Measurements from ENCODE around the gene CTSL. TPM values are rescaled to one million over a fixed set of nuclear protein-coding genes. Genes with fewer than 3 reads are reported as not detected.

Gene CTSL
- total and polyA plus RNA-seq, 2 of the 13 experiments (the other 11 are each of a cell fraction or from before 2014, with no cell fraction given): 78.1 to 113 TPM

DNA sequence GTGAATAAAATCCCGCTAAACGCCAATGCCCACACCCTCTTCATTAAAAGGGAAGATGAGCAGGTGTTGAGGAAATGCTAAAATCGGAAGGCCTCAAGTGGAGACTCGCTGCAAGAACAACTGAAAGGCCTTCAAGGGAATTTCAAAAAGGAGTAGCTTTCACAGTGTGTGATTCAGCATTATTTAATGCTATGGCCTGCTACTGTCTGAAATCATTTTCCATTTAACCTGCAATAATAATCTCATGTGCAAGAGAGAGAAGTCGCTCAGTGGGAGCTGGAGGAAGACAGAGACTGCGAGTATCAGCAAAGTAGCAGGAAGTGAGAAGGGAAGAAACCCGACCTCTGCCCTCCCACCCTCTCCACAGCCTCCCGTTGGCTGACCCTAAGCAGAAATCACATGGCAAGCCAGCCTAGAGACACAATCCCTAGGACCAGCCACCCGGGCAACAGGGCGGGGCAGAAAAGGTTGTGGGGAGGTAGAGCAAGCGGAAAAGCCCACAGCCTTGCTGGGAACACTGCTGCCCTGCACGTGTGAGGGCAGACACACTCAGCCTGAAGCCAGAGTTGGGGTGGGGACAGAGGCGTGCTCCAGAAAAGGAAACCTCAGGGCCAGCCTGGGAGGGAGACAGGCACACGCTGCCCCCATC, 39.9 kb upstream of the CTSL start (continued):
- TF ChIP-seq HOXA3 (CRISPR knock-in tag; IDR thresholded peaks at IDR 0.05) (no peak), ZNF160 (CRISPR knock-in tag; IDR thresholded peaks at IDR 0.05) (no peak)
- TF ChIP-seq, protein P1, sequence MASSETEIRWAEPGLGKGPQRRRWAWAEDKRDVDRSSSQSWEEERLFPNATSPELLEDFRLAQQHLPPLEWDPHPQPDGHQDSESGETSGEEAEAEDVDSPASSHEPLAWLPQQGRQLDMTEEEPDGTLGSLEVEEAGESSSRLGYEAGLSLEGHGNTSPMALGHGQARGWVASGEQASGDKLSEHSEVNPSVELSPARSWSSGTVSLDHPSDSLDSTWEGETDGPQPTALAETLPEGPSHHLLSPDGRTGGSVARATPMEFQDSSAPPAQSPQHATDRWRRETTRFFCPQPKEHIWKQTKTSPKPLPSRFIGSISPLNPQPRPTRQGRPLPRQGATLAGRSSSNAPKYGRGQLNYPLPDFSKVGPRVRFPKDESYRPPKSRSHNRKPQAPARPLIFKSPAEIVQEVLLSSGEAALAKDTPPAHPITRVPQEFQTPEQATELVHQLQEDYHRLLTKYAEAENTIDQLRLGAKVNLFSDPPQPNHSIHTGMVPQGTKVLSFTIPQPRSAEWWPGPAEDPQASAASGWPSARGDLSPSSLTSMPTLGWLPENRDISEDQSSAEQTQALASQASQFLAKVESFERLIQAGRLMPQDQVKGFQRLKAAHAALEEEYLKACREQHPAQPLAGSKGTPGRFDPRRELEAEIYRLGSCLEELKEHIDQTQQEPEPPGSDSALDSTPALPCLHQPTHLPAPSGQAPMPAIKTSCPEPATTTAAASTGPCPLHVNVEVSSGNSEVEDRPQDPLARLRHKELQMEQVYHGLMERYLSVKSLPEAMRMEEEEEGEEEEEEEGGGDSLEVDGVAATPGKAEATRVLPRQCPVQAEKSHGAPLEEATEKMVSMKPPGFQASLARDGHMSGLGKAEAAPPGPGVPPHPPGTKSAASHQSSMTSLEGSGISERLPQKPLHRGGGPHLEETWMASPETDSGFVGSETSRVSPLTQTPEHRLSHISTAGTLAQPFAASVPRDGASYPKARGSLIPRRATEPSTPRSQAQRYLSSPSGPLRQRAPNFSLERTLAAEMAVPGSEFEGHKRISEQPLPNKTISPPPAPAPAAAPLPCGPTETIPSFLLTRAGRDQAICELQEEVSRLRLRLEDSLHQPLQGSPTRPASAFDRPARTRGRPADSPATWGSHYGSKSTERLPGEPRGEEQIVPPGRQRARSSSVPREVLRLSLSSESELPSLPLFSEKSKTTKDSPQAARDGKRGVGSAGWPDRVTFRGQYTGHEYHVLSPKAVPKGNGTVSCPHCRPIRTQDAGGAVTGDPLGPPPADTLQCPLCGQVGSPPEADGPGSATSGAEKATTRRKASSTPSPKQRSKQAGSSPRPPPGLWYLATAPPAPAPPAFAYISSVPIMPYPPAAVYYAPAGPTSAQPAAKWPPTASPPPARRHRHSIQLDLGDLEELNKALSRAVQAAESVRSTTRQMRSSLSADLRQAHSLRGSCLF (CRISPR knock-in tag; IDR thresholded peaks at IDR 0.05; ENCODE audit: borderline replicate concordance): no peak

DNA sequence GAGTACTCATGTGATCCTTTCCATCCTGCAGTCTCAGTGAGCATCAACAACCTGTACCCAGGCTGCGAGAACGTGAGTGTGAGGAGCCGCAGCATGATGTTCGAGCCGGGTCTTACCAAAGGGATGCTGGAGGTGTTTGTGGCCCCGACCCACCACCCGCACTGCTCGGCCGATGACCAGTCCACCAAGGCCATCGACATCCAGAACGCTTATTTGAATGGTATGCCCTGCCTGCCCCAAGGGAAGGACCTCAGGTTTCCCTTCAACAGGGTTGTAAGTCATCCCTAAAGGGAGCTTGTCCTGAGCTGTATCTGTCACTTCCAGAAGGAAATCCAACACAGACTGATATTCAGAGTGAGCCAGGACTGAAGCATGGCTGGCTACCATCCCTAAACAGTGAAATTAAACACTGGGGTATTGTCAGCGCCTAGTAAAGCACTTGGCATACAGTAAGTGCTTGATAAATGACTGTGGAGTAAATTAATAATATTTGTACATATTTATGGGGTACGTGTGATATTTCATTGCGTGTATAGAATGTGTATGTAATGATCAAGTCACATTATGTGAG, 39.3 kb upstream of the CTSL start:
- POLR2A ChIA-PET: no interaction called here
- Histone ChIP-seq H2AFZ (ENCODE audit: low read length) (no peak overlapping the region), H3K9me3 (ENCODE audit: low read length) (no peaks in the 10 kb centered on the region), H3K4me2 (ENCODE audit: low read depth, low read length) (no peak overlapping the region), H3K27ac (ENCODE audit: extremely low read length, insufficient read depth, low read length) (no peak overlapping the region), H3K27me3 (ENCODE audit: control insufficient read depth in 1 of 2, insufficient read depth in 2 of 2, low read length in 2 of 2) (no peaks in the 10 kb centered on the region), H3K4me1 (ENCODE audit: insufficient read depth, low read length) (no peaks in the 10 kb centered on the region), H3K36me3 (replicated peaks in 1 of 2; ENCODE audit: control insufficient read depth in 1 of 2, insufficient read depth in 2 of 2, low read length in 2 of 2) (peaks cover 16 to 47% of the 10 kb centered on the region in 2 experiments), H3K4me3 (replicated peaks in 1 of 3; ENCODE audit: insufficient read depth in 1 of 3, low read depth in 2 of 3, low read length in 3 of 3) (no peak overlapping the region), H3K79me2 (ENCODE audit: insufficient read depth, low read length) (no peaks in the 10 kb centered on the region), H3K9ac (ENCODE audit: insufficient read depth, low read depth, low read length) (no peak overlapping the region), H4K20me1 (ENCODE audit: insufficient read depth, low read length) (0 out of 2 replicates have a peak, but pooled peaks cover 3% of the 10 kb centered on the region)
- TF ChIP-seq FOXA1 (IDR thresholded peaks at IDR 0.05) (no peak), FOXA1 (CRISPR knock-in tag; IDR thresholded peaks at IDR 0.05) (no peak)
- DNase-seq (ENCODE audit: low spot score): no peak
- intact Hi-C loops (cut with micrococcal nuclease; ENCODE audit: unreplicated experiment) (loop anchor here (10.0 kb wide), 1 partner anchor 358 kb away; no protein-coding TSS in a partner anchor), in situ Hi-C loops (cut with HindIII; ENCODE audit: extremely low pct_ligation_motif_present, low pct_unique_long_range_greater_than_20kb) (no loop called here)
- no peak for FAIRE-seq
- no peak for ATAC-seq
- no TSS peak for BruUV-seq (replicated peaks)
- WGBS (ENCODE audit: low lambda C conversion rate): 100% methylated on average over 7 of the region's 14 CpGs
- CTCF ChIA-PET (ENCODE audit: low intra/inter-chr PET ratio, low total read pairs): interaction anchor here (0.6 kb wide), 1 partner anchor 20 kb away, joined by 3 read pairs; no protein-coding TSS in a partner anchor
